IMR-90 (cell line): ENCODE data around the gene THOP1. TPM values are rescaled to one million over a fixed set of nuclear protein-coding genes. Genes with fewer than 3 reads are reported as not detected.

Experiments
- ATAC-seq: fragments of 200-7000 bp; cut with Tn5 transposase; 2 replicates; pipeline ENCODE4 v1.9.1; 2020; ENCODE audit warnings: low read depth, mild to moderate bottlenecking, moderate library complexity
- BruUV-seq: library from RNA; stranded (reverse); fragments of 400-500 nt; replicated peaks from 2 replicates; lab custom pipeline; 2021; lab: Mats Ljungman, UMichigan
- CTCF ChIA-PET: fragments of 300-600 bp; formaldehyde crosslinking; extraction: SDS; loops from one replicate; lab custom pipeline; 2021; ENCODE audit warnings: antibody characterized with exemption; lab: Yijun Ruan, JAX
- POLR2A ChIA-PET: fragments of 300-600 bp; sonication (Branson Sonifier 250); formaldehyde crosslinking; loops from one replicate; lab custom pipeline; 2022; ENCODE audit warnings: antibody characterized with exemption; ENCODE audit not compliant: unreplicated experiment; lab: Charles Lee
- DNase-seq: peaks from one replicate; pipeline ENCODE4 v3.0.0; 2013
- H2AFZ ChIP-seq: replicated peaks from 2 replicates; pipeline ENCODE3; 2013; ENCODE audit warnings: low read length, mild to moderate bottlenecking; ENCODE audit not compliant: poor library complexity
- H2AK5ac ChIP-seq: 2 replicates; pipeline ENCODE4 v1.6.1; 2013; ENCODE audit warnings: low read depth, low read length, inconsistent platforms
- H2AK9ac ChIP-seq: replicated peaks from 2 replicates; pipeline ENCODE3; 2013; ENCODE audit warnings: mild to moderate bottlenecking, low read depth, low read length, moderate library complexity; ENCODE audit not compliant: poor library complexity
- H2BK120ac ChIP-seq: 2 replicates; pipeline ENCODE4 v1.6.1; 2013; ENCODE audit warnings: low read depth, low read length, inconsistent platforms
- H2BK15ac ChIP-seq: 3 replicates; pipeline ENCODE4 v1.6.1; 2013; ENCODE audit warnings: low read depth, low read length, inconsistent platforms
- H2BK20ac ChIP-seq: 2 replicates; pipeline ENCODE4 v1.6.1; 2013; ENCODE audit warnings: low read depth, mild to moderate bottlenecking, inconsistent platforms, low read length, moderate library complexity
- H2BK5ac ChIP-seq: 2 replicates; pipeline ENCODE4 v1.6.1; 2013; ENCODE audit warnings: mild to moderate bottlenecking, low read depth, low read length, inconsistent platforms; ENCODE audit not compliant: poor library complexity, severe bottlenecking
- H3K14ac ChIP-seq: replicated peaks from 2 replicates; pipeline ENCODE4 v1.6.1; 2013; ENCODE audit warnings: low read depth, low read length, inconsistent platforms
- H3K18ac ChIP-seq: 2 replicates; pipeline ENCODE4 v1.6.1; 2013; ENCODE audit warnings: low read depth, low read length, control low read depth
- H3K23ac ChIP-seq: 2 replicates; pipeline ENCODE4 v1.6.1; 2013; ENCODE audit warnings: low read depth, low read length, inconsistent platforms
- H3K27ac ChIP-seq: 2 replicates; pipeline ENCODE4 v1.5.1; 2013; ENCODE audit warnings: mild to moderate bottlenecking, control low read depth, low read length; ENCODE audit not compliant: insufficient read depth
- H3K27me3 ChIP-seq: 2 replicates; pipeline ENCODE4 v1.6.1; 2013; ENCODE audit warnings: low read length; ENCODE audit not compliant: control insufficient read depth, insufficient read depth
- H3K36me3 ChIP-seq: 2 replicates; pipeline ENCODE4 v1.6.1; 2013; ENCODE audit warnings: low read length, mixed read lengths; ENCODE audit not compliant: control insufficient read depth, insufficient read depth
- H3K4ac ChIP-seq: 2 replicates; pipeline ENCODE4 v1.6.1; 2013; ENCODE audit warnings: low read depth, low read length, inconsistent platforms
- H3K4me1 ChIP-seq: 2 replicates; pipeline ENCODE4 v1.6.1; 2013; ENCODE audit warnings: low read length, mixed read lengths; ENCODE audit not compliant: control insufficient read depth, insufficient read depth
- H3K4me2 ChIP-seq: 2 replicates; pipeline ENCODE4 v1.6.1; 2013; ENCODE audit warnings: low read depth, mild to moderate bottlenecking, control low read depth, low read length, moderate library complexity
- H3K4me3 ChIP-seq: 2 replicates; pipeline ENCODE4 v1.5.1; 2013; ENCODE audit warnings: low read depth, mild to moderate bottlenecking, control low read depth, low read length, moderate library complexity; ENCODE audit not compliant: insufficient read depth
- H3K56ac ChIP-seq: 2 replicates; pipeline ENCODE4 v1.6.1; 2013; ENCODE audit warnings: low read length, inconsistent platforms; ENCODE audit not compliant: insufficient read depth; ENCODE audit errors: extremely low read depth
- H3K79me1 ChIP-seq, 2 experiments: 2 replicates each; pipeline ENCODE4 v1.6.1; 2013; ENCODE audit warnings: low read length in 2 of 2, inconsistent platforms in 1 of 2, low read depth in 1 of 2
- H3K9ac ChIP-seq: 2 replicates; pipeline ENCODE4 v1.6.1; 2013; ENCODE audit warnings: low read depth, low read length, control low read depth
- H3K9me1 ChIP-seq: 2 replicates; pipeline ENCODE4 v1.6.1; 2013; ENCODE audit warnings: low read length, inconsistent platforms; ENCODE audit not compliant: insufficient read depth
- H3K9me3 ChIP-seq: 2 replicates; pipeline ENCODE4 v1.6.1; 2013; ENCODE audit warnings: low read length; ENCODE audit not compliant: control insufficient read depth, insufficient read depth
- H4K20me1 ChIP-seq: 2 replicates; pipeline ENCODE4 v1.6.1; 2013; ENCODE audit warnings: low read length, inconsistent platforms; ENCODE audit not compliant: insufficient read depth
- H4K5ac ChIP-seq: 2 replicates; pipeline ENCODE4 v1.6.1; 2013; ENCODE audit warnings: mild to moderate bottlenecking, low read depth, low read length, control low read depth
- H4K8ac ChIP-seq, 2 experiments: 2 replicates each; pipeline ENCODE4 v1.6.1; 2013; ENCODE audit warnings: low read depth in 2 of 2, low read length in 2 of 2, control low read depth in 1 of 2, inconsistent platforms in 1 of 2
- H4K91ac ChIP-seq: 2 replicates; pipeline ENCODE4 v1.6.1; 2013; ENCODE audit warnings: low read depth, low read length, inconsistent platforms; ENCODE audit not compliant: insufficient read depth
- BHLHE40 ChIP-seq: fragments of 150-350 bp; IDR thresholded peaks from 2 replicates; pipeline ENCODE4 v1.6.1; 2016; ENCODE audit warnings: mild to moderate bottlenecking, low read depth, low read length
- CEBPB ChIP-seq: IDR thresholded peaks from 2 replicates; pipeline ENCODE4 v1.6.1; 2012; ENCODE audit warnings: low read depth, low read length, improper control_type of control experiment
- CHD1 ChIP-seq: IDR thresholded peaks from 2 replicates; pipeline ENCODE4 v1.6.1; 2012; ENCODE audit warnings: low read depth, low read length, improper control_type of control experiment
- FOS ChIP-seq: fragments of 150-350 bp; IDR thresholded peaks from 2 replicates; pipeline ENCODE4 v1.6.1; 2016; ENCODE audit warnings: low read depth, low read length
- MAFK ChIP-seq: IDR thresholded peaks from 2 replicates; pipeline ENCODE4 v1.6.1; 2012; ENCODE audit warnings: low read depth, low read length, improper control_type of control experiment
- MAZ ChIP-seq: IDR thresholded peaks from 2 replicates; pipeline ENCODE4 v1.6.1; 2012; ENCODE audit warnings: low read depth, mild to moderate bottlenecking, low read length, improper control_type of control experiment, moderate library complexity, borderline replicate concordance
- MXI1 ChIP-seq: IDR thresholded peaks from 2 replicates; pipeline ENCODE4 v1.6.1; 2012; ENCODE audit warnings: low read depth, mild to moderate bottlenecking, low read length, moderate library complexity, borderline replicate concordance
- NFE2L2 ChIP-seq: fragments of 150-350 bp; IDR thresholded peaks from 2 replicates; pipeline ENCODE4 v1.6.1; 2016; ENCODE audit warnings: low read depth, mild to moderate bottlenecking, low read length
- POLR2A ChIP-seq: IDR thresholded peaks from 2 replicates; pipeline ENCODE4 v1.6.1; 2012; ENCODE audit warnings: mild to moderate bottlenecking, low read depth, low read length
- RAD21 ChIP-seq: IDR thresholded peaks from 2 replicates; pipeline ENCODE4 v1.6.1; 2012; ENCODE audit warnings: low read length, improper control_type of control experiment
- RCOR1 ChIP-seq: IDR thresholded peaks from 2 replicates; pipeline ENCODE4 v1.6.1; 2012; ENCODE audit warnings: mild to moderate bottlenecking, low read length, improper control_type of control experiment; ENCODE audit not compliant: insufficient replicate concordance
- RFX5 ChIP-seq: IDR thresholded peaks from 2 replicates; pipeline ENCODE4 v1.8.0; 2012; ENCODE audit warnings: low read depth, mild to moderate bottlenecking, low read length, moderate library complexity
- SMC3 ChIP-seq: fragments of 150-350 bp; IDR thresholded peaks from 2 replicates; pipeline ENCODE4 v1.6.1; 2016; ENCODE audit warnings: low read depth, mild to moderate bottlenecking, antibody characterized with exemption, low read length, moderate library complexity
- WGBS, 2 experiments: methylation state at CpG; one replicate each; pipeline versions ENCODE4 v1.1.5 to v1.1.7; 2013; ENCODE audit warnings: missing lambda C conversion rate in 2 of 2; ENCODE audit not compliant: insufficient read length in 1 of 2; ENCODE audit errors: extremely low coverage in 2 of 2; 5-methylcytosine and 5-hydroxymethylcytosine counted together
- dilution Hi-C: fragments of 300-500 bp; cut with HindIII; formaldehyde crosslinking; loops from one replicate; pipeline ENCODE4 v1.14.3; 2018; ENCODE audit warnings: low sequenced_read_pairs; ENCODE audit not compliant: unreplicated experiment
- in situ Hi-C: fragments of 300-500 bp; cut with MboI; formaldehyde crosslinking; loops from 3 replicates; pipeline ENCODE4 v1.14.3; 2019; ENCODE audit warnings: low sequenced_read_pairs, inconsistent platforms, mixed read lengths
- intact Hi-C: fragments of 100-400 bp; cut with micrococcal nuclease; formaldehyde crosslinking; loops from 2 replicates; pipeline ENCODE4 v1.10.0; 2022
- polyA plus RNA-seq, 3 experiments: library from polyadenylated mRNA; depleted of rRNA; stranded (reverse); fragments of >200 nt; gene quantifications; 2 replicates each; pipeline ENCODE4 v1.2.3, GENCODE V29; 2012; ENCODE audit warnings: low replicate concordance in 1 of 3
- total RNA-seq: library from RNA; depleted of rRNA; stranded (reverse); fragments of >200 nt; gene quantifications from 2 replicates; pipeline ENCODE4 v1.2.3, GENCODE V29; 2012
- TF ChIP-seq, protein P1 (sequence below): fragments of 150-350 bp; IDR thresholded peaks from 2 replicates; pipeline ENCODE4 v1.6.1; 2017; ENCODE audit warnings: mild to moderate bottlenecking, antibody characterized with exemption, low read length, low read depth
- TF ChIP-seq, protein P2 (sequence below): conservative IDR thresholded peaks from 2 replicates; pipeline ENCODE4 v1.5.1; 2012; ENCODE audit warnings: mild to moderate bottlenecking, low read depth, low read length, improper control_type of control experiment
- TF ChIP-seq, protein P3 (sequence below): fragments of 150-350 bp; IDR thresholded peaks from 2 replicates; pipeline ENCODE4 v1.6.1; 2016; ENCODE audit warnings: low read depth, mild to moderate bottlenecking, low read length, moderate library complexity, borderline replicate concordance

The THOP1 gene
- total and polyA plus RNA-seq, 2 of the 4 experiments (the other 2 are of a cell fraction), result 57.5 to 91.9 TPM

DNA sequence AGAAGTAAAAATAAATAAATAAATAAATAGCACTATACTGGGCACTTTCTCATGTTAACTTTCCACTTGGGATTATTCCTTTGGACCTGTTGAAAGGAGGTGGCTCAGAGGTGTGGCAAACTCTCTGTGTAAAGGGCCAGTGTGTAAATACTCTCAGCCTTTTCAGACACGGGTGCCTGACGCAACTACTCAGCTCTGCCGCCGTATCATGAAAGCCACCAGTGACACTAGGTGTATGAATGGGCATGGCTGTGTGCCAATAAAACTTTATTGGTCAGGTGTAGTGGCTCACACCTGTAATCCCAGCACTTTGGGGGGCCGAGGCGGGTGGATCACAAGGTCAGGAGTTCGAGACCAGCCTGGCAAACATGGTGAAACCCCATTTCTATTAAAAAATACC is 25.3 kb upstream of the THOP1 start:
- no peak overlapping the region for H3K23ac ChIP-seq
- H2AFZ ChIP-seq, result no peak overlapping the region
- peaks cover 0 to 13% of the 10 kb centered on the region in 2 experiments; a peak in 3 of 4 replicates for H3K79me1 ChIP-seq
- no peak overlapping the region for H3K4me3 ChIP-seq
- TF ChIP-seq BHLHE40, result no peak
- TF ChIP-seq NFE2L2, result no peak
- no peak for TF ChIP-seq CEBPB
- TF ChIP-seq, protein P1, sequence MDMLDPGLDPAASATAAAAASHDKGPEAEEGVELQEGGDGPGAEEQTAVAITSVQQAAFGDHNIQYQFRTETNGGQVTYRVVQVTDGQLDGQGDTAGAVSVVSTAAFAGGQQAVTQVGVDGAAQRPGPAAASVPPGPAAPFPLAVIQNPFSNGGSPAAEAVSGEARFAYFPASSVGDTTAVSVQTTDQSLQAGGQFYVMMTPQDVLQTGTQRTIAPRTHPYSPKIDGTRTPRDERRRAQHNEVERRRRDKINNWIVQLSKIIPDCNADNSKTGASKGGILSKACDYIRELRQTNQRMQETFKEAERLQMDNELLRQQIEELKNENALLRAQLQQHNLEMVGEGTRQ, result no peak
- TF ChIP-seq RAD21, result no peak
- no peak for TF ChIP-seq FOS
- no peak for TF ChIP-seq MXI1
- no peak for TF ChIP-seq MAFK
- TF ChIP-seq RFX5, result no peak
- TF ChIP-seq RCOR1, result no peak
- TF ChIP-seq, protein P2, sequence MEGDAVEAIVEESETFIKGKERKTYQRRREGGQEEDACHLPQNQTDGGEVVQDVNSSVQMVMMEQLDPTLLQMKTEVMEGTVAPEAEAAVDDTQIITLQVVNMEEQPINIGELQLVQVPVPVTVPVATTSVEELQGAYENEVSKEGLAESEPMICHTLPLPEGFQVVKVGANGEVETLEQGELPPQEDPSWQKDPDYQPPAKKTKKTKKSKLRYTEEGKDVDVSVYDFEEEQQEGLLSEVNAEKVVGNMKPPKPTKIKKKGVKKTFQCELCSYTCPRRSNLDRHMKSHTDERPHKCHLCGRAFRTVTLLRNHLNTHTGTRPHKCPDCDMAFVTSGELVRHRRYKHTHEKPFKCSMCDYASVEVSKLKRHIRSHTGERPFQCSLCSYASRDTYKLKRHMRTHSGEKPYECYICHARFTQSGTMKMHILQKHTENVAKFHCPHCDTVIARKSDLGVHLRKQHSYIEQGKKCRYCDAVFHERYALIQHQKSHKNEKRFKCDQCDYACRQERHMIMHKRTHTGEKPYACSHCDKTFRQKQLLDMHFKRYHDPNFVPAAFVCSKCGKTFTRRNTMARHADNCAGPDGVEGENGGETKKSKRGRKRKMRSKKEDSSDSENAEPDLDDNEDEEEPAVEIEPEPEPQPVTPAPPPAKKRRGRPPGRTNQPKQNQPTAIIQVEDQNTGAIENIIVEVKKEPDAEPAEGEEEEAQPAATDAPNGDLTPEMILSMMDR, result no peak
- TF ChIP-seq SMC3, result no peak
- no peak for TF ChIP-seq POLR2A
- no peak for TF ChIP-seq MAZ
- TF ChIP-seq, protein P3, sequence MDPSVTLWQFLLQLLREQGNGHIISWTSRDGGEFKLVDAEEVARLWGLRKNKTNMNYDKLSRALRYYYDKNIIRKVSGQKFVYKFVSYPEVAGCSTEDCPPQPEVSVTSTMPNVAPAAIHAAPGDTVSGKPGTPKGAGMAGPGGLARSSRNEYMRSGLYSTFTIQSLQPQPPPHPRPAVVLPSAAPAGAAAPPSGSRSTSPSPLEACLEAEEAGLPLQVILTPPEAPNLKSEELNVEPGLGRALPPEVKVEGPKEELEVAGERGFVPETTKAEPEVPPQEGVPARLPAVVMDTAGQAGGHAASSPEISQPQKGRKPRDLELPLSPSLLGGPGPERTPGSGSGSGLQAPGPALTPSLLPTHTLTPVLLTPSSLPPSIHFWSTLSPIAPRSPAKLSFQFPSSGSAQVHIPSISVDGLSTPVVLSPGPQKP, result no peak
- TF ChIP-seq CHD1, result no peak
- H2AK5ac ChIP-seq, result no peak overlapping the region
- intact Hi-C loops (no loop called here), dilution Hi-C loops (no loop called here), in situ Hi-C loops (no loop called here)
- H3K18ac ChIP-seq, result no peak overlapping the region
- H2BK5ac ChIP-seq, result no peak overlapping the region
- no peaks in the 10 kb centered on the region for H3K27me3 ChIP-seq
- no TSS peak for BruUV-seq
- no peak overlapping the region for H4K91ac ChIP-seq
- no peaks in the 10 kb centered on the region; the same call in 1 of the 2 replicates for H3K9me1 ChIP-seq
- no peak overlapping the region for H3K27ac ChIP-seq
- H2AK9ac ChIP-seq, result no peak overlapping the region
- no peak overlapping the region for H3K9ac ChIP-seq
- no peak overlapping the region for H4K5ac ChIP-seq
- CTCF ChIA-PET, result no interaction called here
- DNase-seq, result no peak
- H3K4ac ChIP-seq, result no peak overlapping the region
- ATAC-seq, result no peak
- H4K20me1 ChIP-seq, result peaks cover 3% of the 10 kb centered on the region
- H3K14ac ChIP-seq, result no peak overlapping the region
- H3K56ac ChIP-seq, result no peak overlapping the region
- peaks cover 75% of the 10 kb centered on the region for H3K36me3 ChIP-seq
- POLR2A ChIA-PET, result no interaction called here
- no peak overlapping the region for H2BK15ac ChIP-seq
- no peak overlapping the region for H2BK20ac ChIP-seq
- WGBS, 2 experiments, result 79% methylated on average over 4 of the region's 7 CpGs; no CpG with 5 or more reads in 1 of the 2 experiments
- H2BK120ac ChIP-seq, result no peak overlapping the region
- no peak overlapping the region for H4K8ac ChIP-seq
- H3K4me1 ChIP-seq, result no peaks in the 10 kb centered on the region
- no peaks in the 10 kb centered on the region for H3K9me3 ChIP-seq
- H3K4me2 ChIP-seq, result no peak overlapping the region
